HL-60/S4 treated with phorbol 12-myristate 13-acetate at 8.2 ng/mL for 4 days and 3 days (cell line): ENCODE data around the gene GAMT.

Experiments used
- in situ Hi-C: fragments of 300-500 bp; cut with MboI; formaldehyde crosslinking; loops from 2 replicates; pipeline ENCODE4 v1.15.0; 2022; ENCODE audit warnings: low sequenced_read_pairs

GAMT gene

DNA sequence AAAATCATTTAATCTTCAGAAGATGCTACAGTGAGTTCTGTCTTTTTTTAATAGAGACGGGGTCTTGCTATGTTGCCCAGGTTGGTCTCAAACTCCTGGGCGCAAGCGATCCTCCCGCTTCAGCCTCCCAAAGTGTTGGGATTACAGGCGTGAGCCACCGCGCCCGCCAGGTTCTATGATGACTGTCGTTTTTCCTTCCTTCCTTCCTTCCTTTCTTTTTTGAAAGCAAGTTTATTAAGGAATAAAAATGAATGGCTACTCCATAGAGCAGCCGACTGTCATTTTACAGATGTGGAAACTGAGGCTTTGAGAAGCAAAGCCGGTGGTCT, 511 bp upstream of the GAMT start:
- in situ Hi-C loops, result no loop called here

DNA sequence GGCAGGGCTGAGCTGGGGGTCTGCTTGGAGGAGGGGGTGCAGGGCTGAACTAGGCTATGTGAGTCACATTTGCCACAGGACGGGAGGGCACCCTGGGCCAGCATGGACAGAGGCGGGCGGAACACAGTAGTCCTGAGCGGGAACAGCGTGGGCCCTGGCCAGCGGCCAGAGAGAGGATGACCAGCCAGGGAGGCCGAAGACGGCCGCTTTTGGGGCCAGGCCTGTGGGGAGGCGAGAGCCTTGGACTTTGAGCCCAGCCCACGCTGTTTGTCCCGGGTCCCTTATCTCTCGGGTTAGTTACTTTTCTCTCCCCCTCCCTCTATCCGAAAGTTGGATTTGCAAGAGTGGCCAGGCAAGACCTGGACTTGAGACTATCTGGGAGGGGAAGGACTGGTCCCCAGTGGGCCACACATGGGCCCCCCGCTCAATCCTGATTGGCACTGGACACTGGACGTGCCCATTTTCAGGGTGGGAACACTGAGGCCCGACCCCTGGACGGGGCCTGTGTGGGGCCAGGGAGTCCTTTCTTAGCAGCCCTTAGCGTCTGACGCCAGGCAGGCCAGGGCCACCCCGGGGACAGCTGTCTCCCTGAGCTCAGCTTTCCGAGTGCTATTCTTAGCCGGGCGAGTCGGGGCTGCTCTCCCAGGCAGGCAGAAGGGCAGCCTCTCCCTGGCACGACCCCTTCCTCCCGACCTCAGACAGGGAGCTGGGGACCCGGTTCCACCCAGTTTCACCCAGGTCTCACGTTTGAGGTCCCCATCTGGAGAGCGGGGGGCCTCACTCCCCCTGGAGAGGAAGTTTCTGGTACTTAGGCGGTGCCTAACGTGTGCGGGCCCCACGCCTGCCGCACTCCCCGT, 833 bp downstream of the GAMT start:
- in situ Hi-C loops, result no loop called here

DNA sequence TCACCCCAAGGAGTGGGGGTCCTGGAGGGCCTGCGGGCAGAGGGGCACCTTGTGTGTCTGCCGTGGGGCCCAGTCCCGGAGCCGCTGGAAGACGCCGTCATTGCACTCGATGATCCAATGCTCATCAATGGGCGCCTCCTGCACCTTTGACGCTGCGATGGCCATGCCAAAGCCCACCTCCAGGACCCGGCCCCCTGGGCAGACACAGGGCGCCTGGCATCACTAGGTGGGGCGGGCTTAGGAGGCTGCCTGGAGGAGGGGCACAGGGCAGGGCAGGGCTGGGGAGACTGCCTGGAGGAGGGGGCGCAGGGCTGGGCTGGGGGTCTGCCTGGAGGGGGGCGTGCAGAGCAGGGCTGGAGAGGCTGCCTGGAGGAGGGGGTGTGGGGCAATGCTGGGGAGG, 1.6 kb downstream of the GAMT start:
- in situ Hi-C loops, result no loop called here

DNA sequence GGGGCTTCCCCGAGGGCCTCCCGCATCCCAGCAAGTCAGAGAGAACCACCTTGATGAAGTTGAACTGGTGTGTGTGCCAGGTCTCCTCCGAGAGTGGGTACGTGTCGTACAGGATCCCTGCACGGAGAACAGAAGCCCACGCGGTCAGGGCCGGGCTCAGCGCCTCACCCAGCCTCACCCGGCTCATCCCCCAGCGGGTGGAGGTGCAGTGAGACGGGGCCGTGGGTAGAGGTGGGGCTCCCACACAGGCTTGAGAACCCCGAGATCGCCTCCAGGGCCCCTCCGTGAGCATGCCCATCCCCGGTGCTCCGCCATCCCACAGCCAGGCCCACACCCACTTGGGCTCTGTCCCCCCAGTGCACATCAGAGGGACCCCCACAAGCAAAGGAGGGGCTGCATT, 2.3 kb downstream of the GAMT start:
- in situ Hi-C loops, result no loop called here

DNA sequence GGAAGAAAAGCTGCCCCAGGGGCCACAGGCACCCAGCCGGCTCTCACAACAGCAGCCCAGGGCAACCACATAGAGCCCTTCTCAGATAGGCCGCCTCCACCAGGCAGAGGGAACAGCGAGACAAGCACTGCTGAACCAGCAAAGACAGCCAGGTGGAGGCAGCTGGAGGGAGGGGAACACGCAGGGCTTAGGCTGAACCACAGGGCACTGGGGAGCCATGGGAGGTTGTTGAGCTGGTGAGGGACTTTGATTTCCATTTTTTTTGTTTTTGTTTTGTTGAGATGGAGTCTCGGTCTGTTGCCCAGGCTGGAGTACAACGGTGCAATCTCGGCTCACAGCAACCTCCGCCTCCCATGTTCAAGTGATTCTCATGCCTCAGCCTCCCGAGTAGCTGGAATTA, 3.5 kb downstream of the GAMT start:
- in situ Hi-C loops, result no loop called here

DNA sequence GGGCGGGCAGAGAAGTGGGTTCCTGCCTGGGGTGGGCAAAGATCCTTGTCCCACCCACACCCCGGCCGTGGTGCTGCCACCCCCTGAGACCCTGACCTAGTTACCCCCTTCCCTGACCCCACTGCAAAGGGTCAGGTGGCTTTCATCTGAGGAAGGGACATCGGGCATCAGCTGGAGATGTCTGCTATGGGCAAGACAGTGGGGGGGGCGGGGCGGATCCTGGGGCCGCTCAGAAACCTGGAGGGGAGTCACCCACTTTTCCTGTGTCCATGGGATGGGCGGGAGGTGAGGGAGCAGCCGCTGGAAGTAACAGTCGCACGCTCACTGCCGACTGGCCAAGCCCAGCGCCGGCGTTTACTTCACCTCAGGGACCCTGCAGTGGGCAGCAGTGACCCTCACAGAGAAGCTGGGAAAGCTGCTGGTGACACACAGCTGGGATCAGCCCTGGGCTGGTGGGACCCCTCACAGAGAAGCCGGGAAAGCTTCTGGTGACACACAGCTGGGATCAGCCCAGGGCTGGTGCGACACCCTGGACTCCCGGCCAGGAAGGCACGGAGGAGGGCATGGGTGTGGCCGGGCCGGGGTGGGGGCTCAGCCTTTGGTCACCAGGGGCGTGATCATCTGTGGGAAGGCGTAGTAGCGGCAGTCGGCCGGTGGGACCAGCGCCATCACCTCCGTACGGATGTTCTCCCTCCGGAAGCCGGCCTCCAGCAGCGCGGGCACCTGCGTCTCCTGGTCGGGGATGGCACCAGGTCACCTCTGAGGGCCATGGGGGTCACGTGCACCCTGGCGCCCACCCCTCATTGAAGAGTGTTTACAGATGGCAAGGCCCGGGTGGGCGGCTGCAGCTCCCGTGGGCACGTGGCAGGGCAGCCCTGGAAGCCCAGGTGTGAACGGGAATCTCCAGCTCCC, 4.3 kb downstream of the GAMT start:
- in situ Hi-C loops, result no loop called here

DNA sequence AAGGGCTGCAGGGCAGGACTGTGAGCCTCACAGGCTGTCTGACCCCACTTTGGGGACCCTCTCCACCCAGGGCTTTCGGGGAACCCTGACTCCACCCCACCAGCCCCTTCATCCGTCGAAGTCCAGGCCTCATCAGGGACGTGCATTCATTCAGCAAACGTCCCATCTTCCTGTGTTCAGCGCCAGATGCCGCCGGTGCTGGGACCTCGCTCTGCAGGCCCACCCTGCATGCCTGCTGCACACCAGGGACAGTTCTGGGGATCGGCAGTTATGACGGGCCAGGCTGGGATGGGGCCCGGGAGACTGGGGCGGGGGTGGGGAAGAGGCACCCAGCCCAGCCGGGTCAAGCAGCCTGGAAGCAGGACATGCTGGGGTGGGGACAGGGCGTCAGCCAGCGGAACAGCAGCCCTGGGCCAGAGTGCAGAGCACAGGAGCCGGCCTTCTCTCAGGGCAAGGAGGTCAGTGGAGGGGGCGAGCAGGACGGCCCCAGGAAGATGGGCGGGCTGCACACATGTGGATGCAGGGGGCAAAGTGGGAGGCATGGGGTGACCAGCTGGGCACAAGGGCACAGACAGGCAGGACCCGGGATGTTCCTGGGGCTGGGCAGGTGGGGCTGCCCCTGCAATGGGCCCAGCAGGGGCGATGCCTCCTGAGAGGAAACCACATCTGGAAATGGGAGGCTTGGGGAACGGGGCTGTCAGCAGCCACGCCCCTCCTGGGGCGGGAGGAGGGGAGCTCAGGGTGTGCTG, 5.1 kb downstream of the GAMT start:
- in situ Hi-C loops, result no loop called here

DNA sequence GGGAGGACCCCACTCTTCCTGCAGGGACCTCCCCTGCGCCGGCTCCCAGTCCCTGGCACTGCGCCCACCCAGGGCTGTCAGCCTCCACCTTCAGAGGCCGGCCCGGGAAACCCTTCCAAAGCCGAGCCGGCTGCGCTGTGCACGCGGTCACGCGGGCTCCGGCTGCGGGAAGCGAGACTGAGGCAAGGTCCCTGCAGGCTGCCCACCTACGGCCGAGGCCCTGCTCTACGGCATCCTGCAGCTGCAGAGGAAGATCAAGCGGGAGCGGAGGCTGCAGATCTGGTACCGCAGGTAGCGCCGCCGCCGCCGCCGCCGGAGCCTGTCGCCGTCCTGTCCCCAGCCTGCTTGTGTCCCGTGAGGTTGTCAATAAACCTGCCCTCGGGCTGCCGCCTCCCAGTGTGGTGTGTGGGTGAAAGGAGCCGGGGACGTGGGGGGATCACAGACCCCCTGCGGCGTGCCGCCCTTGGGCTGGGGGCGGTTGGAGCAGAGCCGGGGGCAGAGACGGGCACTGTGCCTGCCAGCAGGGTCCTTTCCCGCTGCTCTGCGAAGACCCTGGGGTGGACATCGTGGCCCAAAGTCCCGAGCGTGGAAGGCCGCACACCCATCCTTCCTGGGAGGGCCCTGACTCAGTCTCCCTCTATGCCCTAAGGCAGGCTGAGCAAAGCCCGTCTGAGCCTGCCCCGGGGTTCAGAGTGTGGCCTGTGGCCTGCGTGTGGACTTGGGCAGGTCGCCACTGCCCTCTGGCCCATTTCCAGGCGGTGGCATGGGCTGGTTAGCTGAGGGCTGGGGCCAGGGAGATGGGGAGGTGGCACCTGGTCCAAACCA, 5.9 kb downstream of the GAMT start:
- in situ Hi-C loops, result no loop called here

DNA sequence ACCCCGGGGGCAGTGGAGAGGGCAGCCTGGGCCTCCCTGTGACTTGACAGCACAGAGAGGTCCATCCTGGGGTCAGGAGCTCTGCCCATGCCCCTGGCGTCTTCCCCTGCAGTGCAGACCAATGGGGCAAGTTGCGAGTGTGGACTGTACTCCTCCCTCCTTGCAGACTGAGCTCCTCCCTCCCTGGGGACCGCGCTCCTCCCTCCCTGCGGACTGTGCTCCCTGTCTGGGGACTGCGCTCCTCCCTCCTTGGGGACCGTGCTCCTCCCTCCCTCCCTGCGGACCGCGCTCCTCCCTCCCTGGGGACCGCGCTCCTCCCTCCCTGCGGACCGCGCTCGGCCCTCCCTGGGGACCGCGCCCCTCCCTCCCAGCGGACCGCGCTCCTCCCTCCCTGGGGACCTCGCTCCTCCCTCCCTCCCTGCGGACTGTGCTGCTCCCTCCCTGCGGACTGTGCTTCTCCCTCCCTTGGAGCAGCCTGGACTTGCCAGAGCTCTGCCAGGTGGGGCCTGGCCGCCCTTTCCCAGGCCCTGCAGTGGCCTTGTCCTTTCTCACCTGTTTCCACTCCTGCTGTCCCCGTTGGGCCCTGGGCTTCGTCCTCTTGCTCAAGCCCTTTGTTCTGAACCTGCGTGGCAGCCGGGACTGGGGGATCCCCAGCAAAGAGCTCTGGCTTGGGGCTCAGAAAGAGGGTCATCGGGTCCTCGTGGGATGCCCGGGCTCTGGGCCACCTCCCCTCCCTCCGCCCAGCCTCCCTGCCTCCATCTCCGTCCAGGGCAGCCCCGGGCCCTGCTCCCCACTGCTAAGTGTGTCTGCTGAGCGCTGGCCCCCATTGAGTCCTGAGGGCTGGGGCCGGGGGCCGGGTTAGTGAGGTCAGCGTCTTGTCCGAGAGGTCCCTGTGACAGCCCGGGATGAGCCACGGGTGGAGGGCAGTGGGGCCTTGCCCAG, 6.8 kb downstream of the GAMT start:
- in situ Hi-C loops, result no loop called here

DNA sequence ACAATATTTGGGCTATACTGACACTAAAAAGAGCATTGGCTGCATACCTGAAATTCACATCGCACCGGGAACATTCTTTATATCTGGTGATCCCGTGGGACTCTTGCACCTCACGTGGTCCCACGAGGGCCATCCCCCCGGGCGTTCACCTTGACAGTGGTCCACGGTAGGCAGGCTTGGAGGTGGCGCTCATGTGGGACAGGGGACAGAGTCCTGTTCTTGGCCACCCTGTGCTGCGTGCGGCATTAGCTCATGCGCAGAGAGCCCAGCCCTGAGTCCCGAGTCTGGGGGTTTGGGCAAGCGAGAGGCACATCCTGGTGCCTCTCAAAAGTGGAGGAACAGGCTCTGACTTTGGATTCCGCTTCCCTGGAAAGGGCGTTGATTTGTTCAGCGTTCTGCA, 7.5 kb downstream of the GAMT start:
- in situ Hi-C loops, result no loop called here

DNA sequence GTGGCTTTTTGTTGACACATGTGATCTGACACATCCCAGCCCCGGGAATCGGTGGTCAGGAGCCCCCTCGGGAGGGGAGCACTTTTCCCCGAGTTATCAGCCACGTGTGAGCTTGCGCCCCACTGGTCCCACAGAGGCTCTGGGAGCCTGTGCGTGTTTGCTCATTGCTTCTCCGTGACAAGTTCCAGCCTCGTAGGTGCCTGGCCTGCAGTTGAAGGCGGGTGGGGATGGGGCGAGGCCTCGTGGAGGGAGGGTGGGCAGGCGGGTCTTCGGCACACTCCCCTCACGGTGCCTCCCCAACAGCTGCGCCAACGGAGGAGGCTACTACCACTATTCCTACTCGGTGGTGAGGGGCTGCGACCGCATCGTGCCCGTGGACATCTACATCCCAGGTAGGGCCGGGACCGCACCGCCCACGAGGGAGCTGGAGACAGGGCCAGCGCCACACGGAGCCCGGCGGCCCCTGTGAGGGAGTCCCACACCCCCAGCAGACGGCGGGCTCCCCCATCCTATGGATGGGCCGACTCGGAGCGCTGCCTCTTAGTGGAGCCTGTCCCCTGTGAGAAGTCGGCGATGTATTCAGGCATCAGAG, 8.3 kb downstream of the GAMT start:
- in situ Hi-C loops, result no loop called here

DNA sequence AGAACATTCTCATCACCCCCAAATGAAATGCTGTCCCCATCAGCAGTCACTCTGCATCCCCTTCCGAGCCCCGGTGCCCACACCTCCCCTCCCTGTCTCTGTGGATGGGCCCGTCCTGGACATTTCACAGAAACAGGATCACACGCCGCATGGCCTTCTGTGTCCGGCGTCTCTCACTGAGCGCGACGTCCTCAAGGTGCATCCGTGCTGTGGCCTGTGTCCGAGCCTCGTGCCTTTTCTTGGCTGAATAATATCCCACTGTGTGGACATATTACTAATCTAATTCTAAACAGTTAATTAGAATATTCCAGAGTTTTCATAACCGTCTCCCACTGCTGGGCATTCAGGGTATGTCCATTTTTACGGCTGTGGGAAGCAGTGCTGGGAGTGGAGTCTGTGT, 8.9 kb downstream of the GAMT start:
- in situ Hi-C loops, result no loop called here

DNA sequence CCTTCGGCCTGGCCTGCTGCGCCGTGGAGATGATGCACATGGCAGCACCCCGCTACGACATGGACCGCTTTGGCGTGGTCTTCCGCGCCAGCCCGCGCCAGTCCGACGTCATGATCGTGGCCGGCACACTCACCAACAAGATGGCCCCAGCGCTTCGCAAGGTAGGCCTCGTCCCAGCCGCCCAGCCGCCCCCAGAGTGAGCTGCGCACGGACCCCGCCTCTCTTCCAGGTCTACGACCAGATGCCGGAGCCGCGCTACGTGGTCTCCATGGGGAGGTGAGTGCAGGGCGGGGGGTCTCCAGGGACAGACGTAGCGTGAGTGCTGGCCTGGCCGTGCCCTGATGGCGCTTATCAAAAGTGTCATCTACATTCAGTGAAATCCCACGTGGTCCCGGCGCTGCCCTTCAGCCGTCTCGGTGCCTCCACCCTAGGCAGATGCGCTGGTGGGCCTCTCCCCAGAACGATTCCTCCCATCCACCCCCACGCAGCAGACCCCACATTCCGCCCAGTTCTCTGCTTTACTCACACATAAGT, 10.4 kb downstream of the GAMT start:
- in situ Hi-C loops, result no loop called here

DNA sequence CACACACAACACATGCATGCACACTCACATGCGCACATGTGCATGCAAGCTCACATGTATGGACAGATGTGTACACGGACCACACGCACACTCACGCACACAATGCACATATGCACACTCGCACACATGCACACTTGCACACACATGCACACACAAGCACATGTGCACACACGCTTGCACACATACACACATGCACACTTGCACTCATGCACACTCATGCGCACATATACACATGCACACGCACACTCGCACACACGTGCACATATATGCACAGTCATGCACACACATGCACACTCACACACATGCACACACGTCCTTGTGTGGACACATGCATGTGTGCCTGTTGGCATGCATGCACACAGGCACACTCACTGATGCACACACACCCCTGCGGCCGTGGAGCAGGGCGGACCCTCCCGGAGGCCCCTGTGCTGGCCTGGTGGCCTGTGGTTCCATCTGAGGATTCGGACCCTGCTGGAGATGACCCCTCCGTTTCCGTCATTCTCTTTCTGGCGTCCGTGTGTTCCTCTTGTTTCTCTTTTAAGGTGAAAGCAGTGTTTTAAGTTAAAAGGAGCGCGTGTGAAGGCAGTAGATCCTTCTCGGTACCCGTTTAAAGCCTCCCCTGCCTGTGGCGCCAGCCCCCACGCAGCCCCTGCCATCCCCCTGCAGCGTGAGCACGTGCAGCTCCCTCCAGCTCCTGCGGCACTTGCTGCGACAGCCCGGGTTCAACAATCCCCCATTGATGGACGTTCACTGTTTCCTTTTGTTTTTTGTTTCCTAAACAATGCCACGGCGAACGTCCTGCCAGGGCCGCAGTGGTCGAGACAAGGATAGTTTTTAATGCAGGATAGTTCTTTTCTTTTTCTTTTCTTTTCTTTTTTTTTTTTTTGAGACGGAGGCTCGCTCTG, 12.1 kb downstream of the GAMT start:
- in situ Hi-C loops, result no loop called here

DNA sequence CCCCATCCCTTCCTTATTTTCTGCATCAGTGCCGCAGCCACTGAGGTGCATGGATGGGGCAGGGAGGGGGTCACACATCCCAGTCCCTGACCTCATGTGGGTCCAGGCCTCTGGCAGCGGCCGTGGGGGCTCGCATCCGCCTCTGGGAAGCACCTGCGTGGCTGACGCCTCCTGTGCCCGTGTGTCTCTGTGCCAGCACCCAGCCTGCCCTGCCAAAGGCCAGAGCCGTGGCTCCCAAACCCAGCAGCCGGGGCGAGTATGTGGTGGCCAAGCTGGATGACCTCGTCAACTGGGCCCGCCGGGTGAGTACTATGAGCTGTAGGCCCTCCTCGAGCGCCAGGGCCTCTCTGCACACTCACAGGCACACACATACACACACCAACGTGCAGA, 12.7 kb downstream of the GAMT start:
- in situ Hi-C loops, result no loop called here

DNA sequence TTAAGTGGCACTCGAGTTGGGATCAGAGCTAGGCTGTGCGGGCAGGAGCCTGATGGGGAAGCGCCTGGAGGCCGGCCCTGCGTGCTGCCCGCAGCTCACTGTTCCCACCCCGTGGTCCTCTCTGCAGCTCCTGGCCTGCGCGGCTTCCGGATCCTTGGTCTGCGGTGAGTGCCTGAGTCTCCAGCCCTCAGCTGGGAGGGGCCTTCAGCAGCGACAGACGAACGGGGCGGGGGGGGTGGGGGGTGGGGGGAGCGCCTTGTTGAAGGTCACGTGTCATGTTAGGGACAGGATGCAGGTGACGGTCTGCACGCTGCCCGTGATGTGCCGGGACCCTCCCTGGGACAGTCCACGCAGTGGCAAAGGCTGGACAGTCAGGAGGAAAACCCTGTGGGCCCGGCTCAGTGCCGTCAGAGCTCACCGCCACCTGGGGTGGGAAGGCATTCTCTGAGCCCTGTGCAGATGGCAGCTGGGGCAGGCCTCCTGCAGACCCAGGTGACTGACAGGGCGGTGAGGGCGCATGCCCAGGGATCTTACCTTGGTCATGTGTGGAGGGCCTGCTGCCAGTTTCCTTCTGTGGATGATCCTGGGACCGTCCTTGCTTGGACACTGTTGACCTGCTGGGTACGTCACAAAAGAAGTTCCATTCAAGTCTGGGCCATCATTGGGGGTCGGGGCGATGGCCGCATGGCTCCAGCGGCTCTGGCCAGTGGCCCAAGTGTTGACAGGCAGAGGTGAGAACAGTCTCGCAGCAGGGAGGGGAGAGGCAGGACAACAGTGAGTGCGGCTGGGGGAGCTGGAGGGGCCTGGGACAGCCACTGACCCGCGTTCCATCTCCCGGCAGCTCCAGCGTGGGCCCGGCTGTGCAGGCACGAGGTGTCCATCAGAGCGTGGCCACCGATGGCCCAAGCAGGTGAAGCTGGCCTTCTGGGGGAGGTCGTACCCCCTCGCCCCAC, 13.4 kb downstream of the GAMT start:
- in situ Hi-C loops, result no loop called here
